Endothelial cell (in vitro differentiated cells): ENCODE data around the gene DBH. TPM values are rescaled to one million over a fixed set of nuclear protein-coding genes. Genes with fewer than 3 reads are reported as not detected.

Experiments
- DNase-seq: peaks from one replicate; pipeline ENCODE4 v3.0.0; 2021; ENCODE audit warnings: low spot score
- H3K27ac Mint-ChIP-seq: one replicate; pipeline ENCODE4 v1.8.0; 2021; ENCODE audit warnings: mixed read lengths, inconsistent platforms; ENCODE audit not compliant: unreplicated experiment
- H3K27me3 Mint-ChIP-seq: one replicate; pipeline ENCODE4 v1.8.0; 2021; ENCODE audit warnings: mild to moderate bottlenecking, moderate library complexity, mixed read lengths, inconsistent platforms; ENCODE audit not compliant: unreplicated experiment
- H3K36me3 Mint-ChIP-seq: one replicate; pipeline ENCODE4 v1.8.0; 2021; ENCODE audit warnings: mild to moderate bottlenecking, low read depth, mixed read lengths, inconsistent platforms; ENCODE audit not compliant: unreplicated experiment
- H3K4me1 Mint-ChIP-seq: one replicate; pipeline ENCODE4 v1.8.0; 2021; ENCODE audit warnings: mild to moderate bottlenecking, mixed read lengths, inconsistent platforms; ENCODE audit not compliant: unreplicated experiment
- H3K4me3 Mint-ChIP-seq: one replicate; pipeline ENCODE4 v1.8.0; 2021; ENCODE audit warnings: mild to moderate bottlenecking, mixed read lengths, inconsistent platforms; ENCODE audit not compliant: unreplicated experiment
- H3K9me3 Mint-ChIP-seq: one replicate; pipeline ENCODE4 v1.8.0; 2021; ENCODE audit warnings: mixed read lengths, inconsistent platforms; ENCODE audit not compliant: unreplicated experiment
- CTCF ChIP-seq: fragments of 200-600 bp; sonication (generic); IDR thresholded peaks from one replicate; pipeline ENCODE4 v1.5.0; 2021; ENCODE audit warnings: antibody characterized with exemption; ENCODE audit not compliant: unreplicated experiment
- total RNA-seq: library from RNA; stranded (reverse); fragmentation: NEBNext Ultra II Directional; extraction: Animal tissue kit (Norgen Biotek cat#: 25700); gene quantifications from one replicate; pipeline ENCODE4 v1.2.1, GENCODE V29; 2021; ENCODE audit not compliant: unreplicated experiment

The DBH gene
- total RNA-seq, 1 donor from 2014 or later = 0.08 TPM

- no peak for DNase-seq
- H3K9me3 Mint-ChIP-seq = no peaks in the 10 kb centered on the region
- no peaks in the 10 kb centered on the region for H3K36me3 Mint-ChIP-seq
- H3K4me3 Mint-ChIP-seq = no peak overlapping the region
- peaks cover 6% of the 10 kb centered on the region for H3K27me3 Mint-ChIP-seq
- no peak overlapping the region for H3K27ac Mint-ChIP-seq
- no peaks in the 10 kb centered on the region for H3K4me1 Mint-ChIP-seq
- no peak for TF ChIP-seq CTCF
Measured at GRCh38 chr9:133649194-133649593, 13.0 kb downstream of the DBH start.

GRCh38 chr9:133650026-133650425 is 13.9 kb downstream of the DBH start:
- Mint-ChIP-seq H3K27me3 (peaks cover 6% of the 10 kb centered on the region), H3K4me1 (peaks cover under 1% of the 10 kb centered on the region), H3K9me3 (no peaks in the 10 kb centered on the region), H3K27ac (no peak overlapping the region), H3K36me3 (no peaks in the 10 kb centered on the region), H3K4me3 (no peak overlapping the region)
- TF ChIP-seq CTCF = no peak
- DNase-seq = no peak

GRCh38 chr9:133653638-133654037 is 17.5 kb downstream of the DBH start:
- H3K27ac Mint-ChIP-seq = no peak overlapping the region

GRCh38 chr9:133654736-133655657 is 18.8 kb downstream of the DBH start:
- peak overlapping the region; percentile 38 for H3K4me3 Mint-ChIP-seq
- no peak overlapping the region for H3K27ac Mint-ChIP-seq
- no peaks in the 10 kb centered on the region for H3K36me3 Mint-ChIP-seq
- no peak for DNase-seq
- H3K27me3 Mint-ChIP-seq = peaks cover 9% of the 10 kb centered on the region
- H3K9me3 Mint-ChIP-seq = no peaks in the 10 kb centered on the region
- H3K4me1 Mint-ChIP-seq = peaks cover 8% of the 10 kb centered on the region
- TF ChIP-seq CTCF = no peak

More at GRCh38 chr9:133653638-133654037, 17.5 kb downstream of the DBH start:
- no peak for TF ChIP-seq CTCF
- no peaks in the 10 kb centered on the region for H3K9me3 Mint-ChIP-seq
- no peak overlapping the region for H3K4me3 Mint-ChIP-seq
- no peaks in the 10 kb centered on the region for H3K36me3 Mint-ChIP-seq
- H3K27me3 Mint-ChIP-seq = peaks cover 9% of the 10 kb centered on the region
- DNase-seq = no peak
- peaks cover 5% of the 10 kb centered on the region for H3K4me1 Mint-ChIP-seq

GRCh38 chr9:133655701-133656100 is 19.5 kb downstream of the DBH start:
- Mint-ChIP-seq H3K9me3 (no peaks in the 10 kb centered on the region), H3K27me3 (peaks cover 6% of the 10 kb centered on the region), H3K36me3 (no peaks in the 10 kb centered on the region), H3K4me3 (no peak overlapping the region), H3K4me1 (peaks cover 8% of the 10 kb centered on the region), H3K27ac (no peak overlapping the region)
- no peak for DNase-seq
- no peak for TF ChIP-seq CTCF
